ELR (cell line): ENCODE measurements around the gene NADK.
A peak's percentile ranks its signal among the peaks of the same experiment; 100 is the strongest.

ENCODE experiments used
- DNase-seq: peaks from one replicate; pipeline ENCODE4 v3.0.0-alpha.2; 2015; ENCODE audit warnings: low read depth

Gene NADK, protein sequence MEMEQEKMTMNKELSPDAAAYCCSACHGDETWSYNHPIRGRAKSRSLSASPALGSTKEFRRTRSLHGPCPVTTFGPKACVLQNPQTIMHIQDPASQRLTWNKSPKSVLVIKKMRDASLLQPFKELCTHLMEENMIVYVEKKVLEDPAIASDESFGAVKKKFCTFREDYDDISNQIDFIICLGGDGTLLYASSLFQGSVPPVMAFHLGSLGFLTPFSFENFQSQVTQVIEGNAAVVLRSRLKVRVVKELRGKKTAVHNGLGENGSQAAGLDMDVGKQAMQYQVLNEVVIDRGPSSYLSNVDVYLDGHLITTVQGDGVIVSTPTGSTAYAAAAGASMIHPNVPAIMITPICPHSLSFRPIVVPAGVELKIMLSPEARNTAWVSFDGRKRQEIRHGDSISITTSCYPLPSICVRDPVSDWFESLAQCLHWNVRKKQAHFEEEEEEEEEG

DNA sequence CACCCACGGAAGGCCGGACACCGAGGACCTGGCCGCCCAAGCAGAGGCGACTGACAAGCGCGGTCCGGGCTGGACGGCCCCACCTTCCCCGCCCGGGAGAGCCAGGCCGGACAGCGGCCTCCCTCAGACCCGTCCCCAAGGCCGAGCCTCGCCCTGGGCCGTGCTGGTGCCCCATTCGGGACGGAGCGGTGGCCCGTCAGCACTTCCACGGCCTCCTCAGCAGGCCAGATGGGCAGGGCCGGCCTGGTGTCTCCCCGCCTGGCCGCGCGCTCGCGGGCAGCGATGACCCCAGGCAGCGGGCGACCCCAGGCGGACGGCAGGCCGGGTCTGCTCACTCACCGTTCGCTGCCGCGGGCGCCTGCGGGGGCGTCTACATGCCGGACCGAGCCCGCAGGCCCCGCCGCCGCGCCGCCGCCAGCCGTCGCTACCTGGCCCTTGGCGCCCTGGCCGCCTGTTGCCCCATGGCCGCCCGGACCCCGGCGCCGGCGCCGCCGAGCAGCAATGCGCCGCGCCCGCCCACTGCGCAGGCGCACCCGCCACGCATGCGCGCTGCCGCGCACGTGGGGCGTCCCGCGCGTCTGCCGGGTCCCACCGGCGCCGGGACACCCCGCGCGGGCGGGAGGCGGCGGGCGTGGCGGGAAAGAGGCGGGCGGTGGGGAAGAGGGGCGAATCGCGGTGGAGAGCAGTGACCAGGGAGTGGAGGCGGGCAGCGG lies at the start of gene NADK:
Gene NADK (minus strand): TSS at position 521 of the 713 bp plus-strand sequence. CDS start 13,064 bp downstream, outside the sequence.
- peak; percentile 65 for DNase-seq

DNA sequence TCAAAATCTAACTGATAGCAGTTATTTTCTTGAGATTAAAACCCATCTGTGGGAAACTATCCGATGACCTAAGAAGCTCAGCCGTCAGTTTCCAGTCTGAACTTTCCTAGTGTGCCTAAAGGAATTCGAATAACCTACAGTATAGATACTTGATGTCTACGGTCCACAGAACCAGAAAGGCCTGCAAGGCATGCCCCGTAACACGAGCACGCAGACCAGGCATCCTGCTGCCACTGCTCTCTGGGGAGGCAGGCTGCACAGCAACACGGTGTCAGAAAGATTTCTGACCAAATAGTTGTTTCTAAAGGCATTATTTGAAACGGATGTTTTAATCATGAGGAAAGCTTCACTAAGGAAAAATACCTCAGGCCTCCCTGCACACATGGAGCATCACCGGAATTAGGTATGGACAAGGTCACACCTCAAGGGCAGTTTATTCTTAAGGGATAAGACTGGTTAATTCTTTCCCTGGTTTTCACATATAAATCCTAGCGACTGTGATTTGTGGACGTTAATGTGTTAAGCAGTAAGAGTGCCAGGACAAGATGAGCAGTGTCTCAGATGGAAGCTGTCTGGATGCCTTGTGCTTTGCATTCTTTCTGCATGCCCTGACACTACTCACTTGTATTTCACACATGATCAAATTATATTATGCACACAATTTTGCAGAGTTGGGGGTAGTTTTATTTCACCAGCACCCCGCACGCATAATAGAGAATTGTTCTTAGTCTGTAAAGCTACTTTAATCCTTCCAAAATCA lies 49.0 kb upstream of the NADK start:
- DNase-seq, result no peak

DNA sequence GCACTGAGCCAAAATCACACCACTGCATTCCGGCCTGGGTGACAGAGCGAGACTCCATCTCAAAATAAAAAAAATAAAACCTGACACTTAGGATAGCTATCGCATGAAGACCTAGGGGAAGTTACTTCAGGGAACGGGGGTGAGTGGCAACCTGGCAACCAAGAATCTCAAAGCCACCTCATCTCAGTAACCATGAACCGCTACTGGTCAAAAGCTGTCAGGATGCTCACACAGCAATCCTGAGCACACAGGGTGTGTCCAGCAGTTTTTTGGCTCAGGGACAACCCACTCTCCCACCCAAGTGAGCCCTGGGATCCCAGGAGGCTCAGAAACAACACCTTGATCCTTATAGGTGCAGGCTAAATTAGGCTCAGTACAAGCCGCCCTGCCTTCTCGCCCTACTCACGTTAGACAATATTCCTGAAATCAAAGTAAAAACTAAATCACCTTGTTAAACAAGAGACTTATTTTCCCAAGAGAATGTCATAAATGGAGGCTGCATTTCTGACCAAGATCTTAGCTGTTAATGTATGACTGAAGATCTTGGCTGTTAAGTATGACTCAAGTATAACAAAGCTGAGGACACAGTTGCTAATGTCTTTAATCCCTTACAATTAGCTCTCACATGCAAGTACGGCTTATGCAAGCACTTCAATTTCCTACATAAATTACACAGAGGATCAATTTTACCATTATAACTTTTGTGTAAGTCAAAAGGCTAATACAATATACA lies 48.3 kb upstream of the NADK start:
- DNase-seq, result no peak

DNA sequence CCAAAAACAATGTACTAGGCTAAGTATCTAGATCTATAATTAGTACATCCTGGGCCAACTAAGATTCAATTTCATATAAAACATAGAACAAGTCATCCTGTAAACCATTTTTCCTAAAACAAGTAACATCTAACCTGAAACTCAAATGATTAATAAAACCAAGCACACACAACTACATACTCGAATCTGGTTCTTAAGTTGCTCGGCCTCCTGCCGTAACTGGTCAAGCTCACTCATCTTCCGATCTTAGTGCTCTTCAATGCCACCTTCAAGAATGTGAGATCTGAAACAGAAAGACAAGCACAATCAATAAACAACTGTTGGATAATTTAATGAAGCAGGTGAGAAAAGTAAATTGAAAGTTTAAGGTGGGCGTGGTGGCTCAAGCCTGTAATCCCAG lies 46.9 kb upstream of the NADK start:
- no peak for DNase-seq

DNA sequence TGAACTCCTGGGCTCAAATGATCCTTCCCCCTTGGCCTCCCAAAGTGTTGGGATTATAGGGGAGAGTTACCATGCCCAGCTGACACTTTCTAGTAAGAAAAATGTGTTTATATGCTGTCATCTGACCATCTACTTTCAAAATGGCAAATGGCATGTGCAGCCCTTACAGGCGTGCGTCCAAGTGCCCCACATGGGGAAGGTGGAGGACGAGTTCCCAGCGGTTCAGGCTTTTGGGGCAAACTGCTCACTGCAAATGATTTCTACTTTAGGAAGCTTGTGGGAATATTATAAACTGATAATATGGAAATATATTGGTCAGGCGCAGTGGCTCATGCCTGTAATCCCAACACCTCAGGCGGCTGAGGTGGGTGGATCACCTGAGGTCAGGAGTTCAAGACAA lies 41.5 kb upstream of the NADK start:
- DNase-seq, result no peak

DNA sequence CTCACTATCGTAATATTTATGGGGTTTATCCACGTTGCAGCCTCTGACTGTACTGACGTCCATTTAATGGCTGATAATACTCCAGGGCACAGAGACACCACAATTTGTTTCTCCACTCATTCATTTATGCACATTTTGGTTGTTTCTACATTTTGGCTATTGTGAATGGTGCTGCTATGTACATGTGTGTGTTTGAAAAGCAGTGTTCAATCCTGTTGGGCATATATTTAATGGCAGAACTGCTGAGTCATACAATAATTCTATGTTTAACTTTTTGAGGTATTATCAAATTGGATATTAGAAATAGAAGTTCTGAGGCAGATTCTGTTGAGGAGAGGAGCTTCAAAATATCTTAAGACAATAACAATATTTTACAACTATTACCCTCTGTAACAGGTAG lies 39.0 kb upstream of the NADK start:
- no peak for DNase-seq

DNA sequence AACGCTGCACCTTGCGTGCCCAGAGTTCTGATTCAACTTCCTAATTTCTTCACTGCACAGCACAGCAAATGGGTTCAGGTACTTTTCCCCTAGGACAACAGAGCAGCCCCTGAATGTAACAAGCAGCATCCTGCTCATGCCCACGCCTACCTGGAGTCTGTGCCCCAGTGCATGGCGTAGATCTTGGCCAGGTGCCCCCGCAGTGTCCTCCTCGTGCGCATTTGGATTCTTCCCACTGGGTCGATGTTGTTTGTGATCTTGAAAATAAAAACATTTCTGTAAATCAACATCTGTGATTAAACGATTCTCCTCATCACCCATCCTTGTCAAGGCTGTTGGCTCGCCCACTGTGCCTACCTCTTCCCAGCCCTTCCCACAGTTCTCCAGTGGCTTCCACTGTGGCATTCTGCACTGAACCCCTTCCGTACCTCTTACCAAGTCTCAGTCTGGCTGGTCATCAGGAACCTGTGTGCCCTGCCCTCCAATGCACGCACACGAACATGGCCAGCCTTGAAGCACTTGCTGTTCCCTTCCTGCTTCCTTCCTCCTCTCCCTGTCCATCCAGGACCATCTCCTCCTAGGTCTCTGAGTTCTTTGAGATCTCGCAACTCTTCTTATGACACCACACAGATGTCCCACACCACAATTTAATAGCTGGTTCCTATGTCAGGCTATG lies 37.5 kb upstream of the NADK start:
- no peak for DNase-seq

DNA sequence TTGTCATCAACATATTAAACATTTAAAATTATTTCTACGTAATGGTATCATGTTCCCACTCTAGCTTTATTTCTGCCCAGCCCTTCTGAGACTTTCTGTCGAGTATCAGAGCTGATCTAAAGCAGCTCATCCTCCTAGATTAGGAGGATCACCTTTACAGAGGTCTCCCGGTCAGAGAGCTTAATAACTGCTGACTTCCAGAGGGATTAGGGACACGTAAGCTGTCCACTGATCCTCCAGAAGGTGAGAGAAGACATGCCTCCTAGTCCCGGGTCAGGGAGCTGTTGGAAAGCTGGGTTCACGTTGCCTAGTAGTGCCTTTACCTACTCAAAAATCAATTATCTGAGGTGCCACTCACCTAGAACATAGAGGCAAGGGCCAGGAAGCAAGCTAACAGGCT lies 31.2 kb upstream of the NADK start:
- DNase-seq, result no peak

DNA sequence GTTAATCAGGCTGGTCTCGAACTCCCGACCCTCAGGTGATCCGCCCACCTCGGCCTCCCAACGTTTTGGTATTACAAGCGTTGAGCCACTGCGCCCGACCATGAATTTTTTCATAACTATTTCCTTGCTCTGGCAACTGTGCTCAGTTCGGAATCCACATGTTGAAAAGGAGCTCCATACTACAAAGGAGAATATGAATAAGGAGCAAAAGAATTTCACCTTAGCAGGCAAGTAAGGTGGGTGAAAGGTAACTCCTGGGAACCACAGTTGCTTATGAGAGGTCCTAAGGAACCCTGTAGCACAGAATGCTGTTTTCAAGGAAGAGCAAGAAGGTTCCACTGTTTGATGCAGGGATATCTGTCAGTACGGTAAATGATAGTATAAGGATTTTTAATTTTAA lies 29.9 kb upstream of the NADK start:
- DNase-seq, result no peak

DNA sequence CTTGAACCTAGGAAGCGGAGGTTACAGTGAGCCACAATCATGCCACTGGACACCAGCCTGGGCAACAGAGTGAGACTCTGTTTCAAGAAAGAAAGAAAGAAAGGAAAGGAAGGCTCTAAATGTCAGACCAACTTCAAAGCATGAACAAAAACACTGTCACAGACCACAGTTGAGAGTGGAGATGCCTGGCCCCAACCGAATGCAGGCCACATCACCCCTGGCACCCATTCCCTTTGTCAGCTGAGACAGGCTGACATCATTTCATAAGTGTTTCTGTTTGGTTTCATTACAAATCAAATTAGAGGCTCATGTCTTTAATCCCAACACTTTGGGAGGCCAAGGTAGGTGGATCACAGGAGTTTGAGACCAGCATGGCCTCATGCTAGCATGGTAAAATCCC lies 28.6 kb upstream of the NADK start:
- DNase-seq, result no peak

DNA sequence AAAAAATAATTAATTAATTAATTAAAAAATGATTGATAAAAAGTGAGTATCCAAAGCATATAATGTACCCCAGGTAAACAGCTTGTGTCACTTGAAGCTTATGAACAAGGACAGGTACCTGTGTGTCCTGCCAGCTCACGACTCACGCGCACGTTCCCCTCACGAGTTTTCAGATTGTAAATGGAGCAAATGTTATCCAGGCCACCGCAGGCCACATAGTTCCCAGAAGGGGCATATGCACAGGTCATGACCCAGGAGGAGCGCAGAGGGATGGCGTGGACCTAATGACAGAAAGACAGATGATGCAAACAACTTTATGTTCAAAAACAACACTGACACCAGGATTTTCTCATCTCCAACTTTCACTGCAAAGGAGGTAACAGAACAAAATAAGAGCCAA lies 26.0 kb upstream of the NADK start:
- no peak for DNase-seq

DNA sequence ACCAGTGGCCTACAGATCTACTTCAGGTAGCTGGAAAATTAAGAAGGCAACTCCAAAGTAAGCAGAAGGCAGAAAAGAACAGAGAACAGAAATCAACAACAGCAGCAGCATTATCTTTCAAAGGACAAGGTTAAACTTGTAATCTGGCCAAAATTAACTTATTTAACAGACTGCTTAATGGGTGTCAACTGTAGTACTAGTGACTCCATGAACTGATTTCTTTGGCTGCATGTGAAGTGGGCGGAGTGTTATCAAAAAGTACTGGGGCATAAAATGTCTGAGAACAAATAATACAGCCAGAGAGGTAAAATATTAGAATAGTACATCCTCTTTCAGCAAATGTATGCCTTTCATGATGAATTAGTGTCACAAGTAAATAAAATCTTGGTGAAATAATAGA lies 24.6 kb upstream of the NADK start:
- no peak for DNase-seq

DNA sequence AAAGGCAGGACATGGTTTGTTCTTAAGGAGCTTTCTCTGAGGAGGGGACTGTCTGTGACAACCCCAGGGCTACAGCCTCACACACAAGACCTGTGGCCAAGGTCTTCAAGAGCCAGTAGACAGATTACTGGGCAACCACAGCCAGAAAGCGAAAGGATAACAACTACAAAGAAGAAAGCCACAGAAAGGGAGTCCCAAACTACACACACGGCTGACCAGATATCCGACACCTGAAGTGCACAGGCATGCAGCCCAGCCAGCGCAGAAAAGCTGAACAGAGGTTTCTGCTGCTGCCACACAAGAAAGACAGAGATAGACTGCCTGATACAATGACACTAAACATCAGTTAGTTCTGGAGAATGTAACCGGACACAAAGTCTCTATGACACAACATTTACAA lies 21.4 kb upstream of the NADK start:
- DNase-seq, result no peak

DNA sequence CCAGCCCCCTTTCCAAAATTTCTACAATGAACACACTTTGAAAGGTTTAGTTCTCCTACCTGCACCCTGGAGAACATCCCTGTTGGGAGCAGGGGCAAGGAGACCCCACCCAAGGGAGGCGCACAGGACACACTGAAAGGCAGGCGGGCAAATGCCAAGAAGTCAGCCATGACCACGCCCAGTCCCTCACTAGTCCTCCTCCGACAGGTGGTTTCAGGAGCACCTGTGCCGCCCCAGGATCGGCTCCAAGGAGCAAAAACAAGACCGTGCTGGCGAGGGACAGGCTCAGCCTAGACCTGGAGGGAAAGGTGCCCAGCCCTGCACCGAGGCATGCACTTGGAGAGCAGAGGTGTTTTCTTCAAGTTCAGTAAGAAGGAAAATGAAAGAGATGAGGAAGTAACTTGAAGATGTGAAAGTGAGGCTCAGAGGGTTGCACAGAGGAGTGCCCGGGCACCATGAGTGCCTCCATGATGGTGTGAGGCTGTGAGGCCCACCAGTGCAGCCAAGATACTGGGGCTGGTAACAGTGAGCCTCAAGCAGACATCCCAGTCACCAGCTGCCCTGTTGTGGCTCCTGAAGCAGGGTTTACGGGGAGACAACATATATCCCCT lies 19.6 kb upstream of the NADK start:
- no peak for DNase-seq

DNA sequence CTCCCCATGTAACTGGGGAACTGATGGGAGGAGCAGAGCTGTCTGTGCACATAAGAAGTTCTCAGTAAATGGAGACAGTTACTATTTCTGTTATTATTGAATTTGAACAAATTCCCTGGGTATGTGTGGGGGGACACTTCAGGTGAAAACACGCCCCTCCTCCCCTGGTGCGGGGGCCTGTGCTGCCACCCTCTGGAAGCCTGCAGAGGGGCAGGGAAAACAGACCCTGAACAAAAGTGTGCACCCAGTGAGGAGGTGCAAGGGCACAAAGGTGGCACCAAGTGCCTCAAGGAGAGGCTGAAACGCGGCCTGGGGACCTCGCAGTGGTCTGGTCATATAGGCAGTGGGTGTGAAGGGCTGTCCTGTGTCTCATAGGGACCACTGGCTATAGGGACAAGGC lies 18.2 kb upstream of the NADK start:
- DNase-seq, result no peak

DNA sequence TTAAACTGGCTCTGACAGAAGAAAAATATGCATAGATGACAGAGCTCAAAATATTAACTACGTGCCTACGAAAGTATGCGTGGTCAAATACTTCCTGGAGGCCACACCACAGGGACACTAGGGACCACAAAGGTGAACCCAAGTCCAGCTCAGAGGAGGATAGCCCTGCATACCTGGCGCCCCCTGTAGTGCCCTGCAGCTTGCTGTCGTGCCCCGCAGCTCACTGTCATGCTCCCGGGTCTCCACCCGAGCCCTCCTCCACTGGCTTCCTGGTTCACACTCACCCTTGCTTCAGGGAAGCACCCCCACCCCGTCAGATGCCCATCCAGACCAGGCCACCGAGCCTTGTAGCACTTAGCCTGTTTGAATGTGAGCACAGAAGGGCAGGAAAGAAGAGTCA lies 16.7 kb upstream of the NADK start:
- DNase-seq, result no peak

DNA sequence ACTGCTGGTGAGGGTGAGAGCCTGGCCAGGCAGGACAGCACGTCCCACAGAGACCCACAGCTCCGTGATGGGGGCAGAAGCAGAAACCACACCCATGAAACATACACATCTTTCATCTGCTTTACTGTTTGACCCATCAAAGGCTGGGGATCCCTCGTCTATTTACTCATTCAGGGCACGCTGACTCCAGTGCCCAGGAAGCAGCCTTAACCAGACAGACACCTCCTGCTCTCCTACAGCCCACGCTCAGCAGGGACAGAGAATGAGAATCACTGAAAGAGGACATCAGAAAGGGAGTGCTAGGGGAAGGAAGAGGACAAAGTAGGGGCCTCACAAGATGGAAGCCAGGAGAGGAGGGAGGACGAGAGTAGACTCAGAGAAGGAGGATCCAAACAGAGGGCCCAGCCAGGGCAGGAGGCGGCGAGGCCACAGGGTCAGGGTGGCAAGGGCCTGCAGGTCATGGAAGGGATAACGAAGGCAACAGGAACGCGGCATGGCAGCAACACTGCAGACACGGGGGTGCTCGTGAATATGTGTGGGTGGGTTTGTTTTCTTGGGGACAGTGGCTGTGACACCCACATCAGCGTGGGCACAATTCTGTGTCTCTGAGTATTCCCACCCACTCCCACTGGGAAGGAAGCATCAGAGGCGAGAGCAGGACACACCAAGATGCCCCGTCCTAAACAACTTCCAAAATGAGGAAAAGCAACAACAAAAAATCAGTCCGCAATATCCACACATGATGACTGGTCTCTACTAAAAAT lies 15.4 kb upstream of the NADK start:
- DNase-seq, result no peak

DNA sequence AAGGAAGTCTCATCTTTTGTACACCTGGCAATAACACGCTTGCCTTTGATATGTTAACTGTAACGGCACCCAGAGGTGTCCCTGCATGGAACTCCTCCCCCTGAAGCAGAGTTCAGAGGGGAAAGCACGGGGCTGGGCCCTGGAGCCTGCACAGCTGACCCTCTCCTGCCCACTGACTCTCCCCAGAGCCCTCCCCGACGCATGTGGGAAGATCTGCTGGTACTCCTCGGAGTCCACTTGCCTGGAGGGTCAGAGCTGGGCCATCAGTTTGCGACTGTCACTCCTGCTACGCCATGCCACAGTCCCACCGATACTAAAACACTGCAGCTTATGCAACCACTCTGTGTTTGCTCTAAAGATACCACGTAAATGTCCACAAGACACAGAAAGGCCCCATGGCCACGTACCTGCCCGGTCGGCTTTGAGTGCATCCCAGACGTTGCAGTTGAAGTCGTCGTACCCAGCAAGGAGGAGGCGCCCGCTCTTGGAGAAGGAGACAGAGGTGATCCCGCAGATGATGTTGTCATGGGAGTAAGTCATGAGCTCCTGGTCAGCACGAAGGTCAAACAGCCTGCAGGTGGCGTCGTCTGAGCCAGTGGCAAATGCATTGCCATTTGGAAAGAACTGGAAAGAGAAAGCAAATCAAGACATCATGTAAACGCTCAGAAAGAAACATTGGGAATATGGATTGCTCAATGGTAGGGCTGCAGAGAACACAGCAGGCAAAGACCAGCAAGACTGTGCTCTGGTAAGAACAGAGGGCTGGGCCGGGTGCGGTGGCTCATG lies 10.6 kb upstream of the NADK start:
- peak; percentile 42 for DNase-seq

DNA sequence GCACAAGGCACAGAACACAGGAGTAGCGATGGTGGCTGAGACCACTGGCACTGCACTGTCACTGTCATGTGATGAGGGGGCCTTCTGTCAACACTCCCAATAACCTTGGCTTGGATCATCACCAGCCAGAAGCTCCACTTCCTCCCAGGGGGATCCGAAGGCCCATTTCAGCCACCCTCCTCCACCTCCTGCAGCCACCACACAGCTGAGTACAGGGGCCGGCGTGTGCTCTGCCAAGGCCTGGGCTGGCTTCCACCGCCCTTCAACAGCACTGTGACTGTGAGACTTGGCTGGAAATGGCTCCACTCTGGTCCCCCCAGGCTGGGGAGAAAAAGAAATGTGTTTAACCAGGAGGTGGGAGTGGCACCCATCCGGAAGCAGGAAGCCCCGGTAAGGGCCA lies 9.9 kb upstream of the NADK start:
- no peak for DNase-seq
